ENCODE data around the gene RRAGC.

GRCh38 chr1:38800720-38801671 is 58.6 kb downstream of the RRAGC start:
- TF ChIP-seq CTCF (IDR thresholded peaks at IDR 0.05; ENCODE audit: borderline replicate concordance, extremely low read depth, low read length, poor library complexity, severe bottlenecking) (no peak), EZH2 (IDR thresholded peaks at IDR 0.05; ENCODE audit: borderline replicate concordance, low read depth, low read length, severe bottlenecking) (no peak)

Data from DND-41 (cell line).